GM19023 (cell line): Measurements from ENCODE around the gene INSYN1.
"Not testable (repeated sequence)": the region's sequence is repeated elsewhere in the genome, so short reads cannot be mapped to it uniquely, and the experiment has no call there.

Experiments
- ATAC-seq: cut with Tn5 transposase; IDR thresholded peaks from one replicate; pipeline ENCODE4 v1.9.1; 2021; ENCODE audit warnings: mild to moderate bottlenecking, moderate library complexity; ENCODE audit not compliant: unreplicated experiment

The INSYN1 gene

GRCh38 chr15:73750951-73751350 lies 2.2 kb downstream of the INSYN1 start:
- ATAC-seq = no peak

DNA sequence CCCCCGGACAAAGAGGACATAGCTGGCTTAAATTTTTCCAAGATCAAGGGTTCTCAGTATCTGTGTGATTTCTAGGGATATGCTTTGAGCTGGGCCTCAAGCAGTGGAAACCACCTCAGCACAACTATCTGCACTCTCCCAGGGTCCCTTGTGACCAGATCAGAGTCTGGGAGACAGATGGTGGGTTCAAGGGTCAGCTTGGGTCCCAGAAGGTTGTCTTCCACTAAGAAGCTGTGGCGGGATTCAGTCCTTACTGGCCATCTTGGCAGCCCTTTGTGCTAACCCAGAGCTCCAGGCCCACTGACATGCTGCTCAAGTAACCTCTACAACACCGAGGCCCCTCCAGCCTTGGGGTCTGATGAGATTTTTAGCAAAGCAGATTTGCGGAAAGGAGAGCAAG lies 2.7 kb downstream of the INSYN1 start:
- ATAC-seq = no peak

GRCh38 chr15:73749971-73750370 lies 3.2 kb downstream of the INSYN1 start:
- ATAC-seq = no peak

DNA sequence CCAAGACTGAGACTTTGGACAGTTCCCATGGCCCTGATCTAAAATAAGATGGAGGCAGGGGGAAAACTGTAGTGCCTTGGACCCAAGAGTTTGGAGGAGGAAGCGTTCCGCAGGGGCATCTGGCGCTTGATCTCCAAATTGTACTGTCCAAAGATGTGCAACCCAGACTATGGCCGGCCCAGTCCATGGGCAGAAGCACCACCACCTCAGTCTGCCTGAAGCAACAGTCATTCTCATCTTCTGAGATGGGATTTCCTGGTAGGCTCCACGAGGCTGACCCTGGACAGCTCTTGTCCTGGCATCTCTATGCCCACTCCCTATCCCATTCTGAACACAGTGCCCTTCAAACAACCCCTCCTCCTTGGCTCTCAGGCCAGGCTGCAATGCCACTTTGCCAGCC lies 3.6 kb downstream of the INSYN1 start:
- no peak for ATAC-seq

DNA sequence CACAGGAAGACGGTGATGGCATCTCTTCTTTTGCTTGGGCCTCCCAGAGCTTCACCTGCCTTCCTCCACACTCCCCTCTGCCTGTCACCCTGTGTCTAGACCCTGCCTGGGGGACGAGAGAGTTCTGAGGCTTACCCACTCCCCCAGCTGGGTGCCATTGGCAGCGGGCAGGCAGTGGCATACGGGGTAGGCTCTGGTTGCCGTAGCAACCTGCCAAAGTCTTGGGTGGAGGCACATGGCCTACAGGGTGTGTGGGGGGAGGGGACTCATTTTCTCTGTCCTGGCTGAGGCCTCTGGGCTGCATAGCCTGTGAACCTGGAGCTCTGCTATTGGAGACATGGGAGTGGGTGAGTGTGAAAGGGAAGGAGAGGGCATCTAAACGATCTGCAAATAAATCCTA lies 4.4 kb downstream of the INSYN1 start:
- no peak for ATAC-seq

- no peak for ATAC-seq
Measured at GRCh38 chr15:73747847-73748590, 5.1 kb downstream of the INSYN1 start.

GRCh38 chr15:73746883-73747282 lies 6.3 kb downstream of the INSYN1 start:
- no peak for ATAC-seq

GRCh38 chr15:73746261-73746660 lies 6.9 kb downstream of the INSYN1 start:
- no peak for ATAC-seq

- no peak for ATAC-seq
Measured at GRCh38 chr15:73745073-73745472, 8.1 kb downstream of the INSYN1 start.

DNA sequence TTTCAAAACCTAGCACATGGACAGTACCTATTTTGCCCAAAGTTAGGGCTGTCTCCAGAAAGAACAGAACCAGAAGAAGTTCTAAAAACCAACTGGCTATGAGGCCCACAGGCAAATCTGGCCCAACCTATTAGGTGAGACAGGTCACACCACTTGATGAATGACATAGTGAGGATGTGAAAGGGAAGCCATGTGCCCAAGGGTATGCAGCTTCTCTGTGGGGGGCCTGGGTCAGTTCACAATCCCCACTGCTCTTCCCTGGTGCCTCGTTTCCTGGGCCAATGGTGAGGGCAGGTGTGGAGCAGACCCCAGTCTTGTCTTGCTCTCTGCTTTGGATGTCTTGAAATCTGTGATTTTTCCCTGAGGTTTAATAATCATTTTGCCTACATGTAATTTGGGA lies 8.9 kb downstream of the INSYN1 start:
- no peak for ATAC-seq

GRCh38 chr15:73741321-73741836 lies 11.8 kb downstream of the INSYN1 start:
- no peak for ATAC-seq

DNA sequence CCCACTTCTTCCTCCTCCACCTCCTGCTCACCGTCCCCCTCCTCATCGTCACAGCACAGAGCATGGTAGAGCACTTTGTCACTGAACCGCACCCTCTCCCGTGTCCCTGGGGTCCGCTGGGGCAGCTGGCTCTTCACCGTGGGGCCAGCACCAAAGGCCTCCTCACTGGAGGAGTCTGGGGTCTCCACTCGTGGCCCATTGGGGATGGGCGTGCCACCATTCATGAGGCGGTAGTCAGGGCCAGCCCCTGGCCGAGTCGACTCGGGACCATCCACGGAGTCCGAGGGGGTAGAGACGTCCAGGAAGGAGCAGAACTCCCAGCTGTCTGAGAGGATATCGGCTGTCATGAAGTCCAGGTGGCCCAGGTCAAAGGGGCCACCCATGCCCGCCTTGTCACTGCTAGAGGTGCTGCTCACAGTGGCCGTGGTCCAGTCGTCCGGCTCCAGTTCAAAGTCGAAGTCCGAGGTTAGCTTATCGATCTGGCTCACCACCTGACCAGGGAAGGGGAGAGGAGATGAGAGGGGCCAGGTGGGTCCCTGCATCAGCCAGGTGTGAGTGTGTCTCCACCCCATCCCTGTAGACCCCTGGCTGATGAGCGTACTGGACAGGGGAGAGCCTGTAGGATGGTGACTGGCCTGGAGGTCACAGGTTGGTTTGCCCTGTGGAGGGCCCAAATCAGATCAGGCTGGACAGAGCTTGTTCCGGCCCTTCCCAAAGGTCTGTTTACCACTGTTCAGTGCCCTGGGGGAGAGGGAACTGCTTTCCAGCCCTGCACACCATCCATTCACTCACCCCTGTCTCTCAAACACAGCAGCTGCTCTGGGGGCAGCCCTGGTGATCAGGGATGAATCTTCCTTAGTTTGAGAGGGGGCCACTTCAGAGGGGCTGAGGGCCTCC lies 12.8 kb downstream of the INSYN1 start:
- no peak for ATAC-seq

GRCh38 chr15:73737535-73737934 lies 15.6 kb downstream of the INSYN1 start:
- ATAC-seq = no peak

- ATAC-seq = no peak
Measured at GRCh38 chr15:73732930-73733329, 20.2 kb downstream of the INSYN1 start.

DNA sequence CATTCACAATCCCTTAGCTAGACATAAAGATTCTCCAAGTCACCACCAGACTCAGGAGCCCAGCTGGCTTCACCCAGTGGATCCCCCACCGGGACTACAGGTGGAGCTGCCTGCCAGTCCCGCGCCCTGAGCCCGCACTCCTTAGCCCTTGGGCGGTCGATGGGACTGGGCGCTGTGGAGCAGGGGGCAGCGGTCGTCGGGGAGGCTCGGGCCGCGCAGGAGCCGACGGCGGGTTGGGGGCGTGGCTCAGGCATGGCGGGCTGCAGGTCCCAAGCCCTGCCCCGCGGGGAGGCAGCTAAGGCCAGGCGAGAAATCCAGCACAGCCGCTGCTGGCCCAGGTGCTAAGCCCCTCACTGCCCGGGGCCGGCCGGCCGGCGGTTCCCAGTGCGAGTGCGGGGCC lies 21.1 kb downstream of the INSYN1 start:
- not testable (repeated sequence) for ATAC-seq

GRCh38 chr15:73727330-73727976 lies 25.7 kb downstream of the INSYN1 start:
- no peak for ATAC-seq

DNA sequence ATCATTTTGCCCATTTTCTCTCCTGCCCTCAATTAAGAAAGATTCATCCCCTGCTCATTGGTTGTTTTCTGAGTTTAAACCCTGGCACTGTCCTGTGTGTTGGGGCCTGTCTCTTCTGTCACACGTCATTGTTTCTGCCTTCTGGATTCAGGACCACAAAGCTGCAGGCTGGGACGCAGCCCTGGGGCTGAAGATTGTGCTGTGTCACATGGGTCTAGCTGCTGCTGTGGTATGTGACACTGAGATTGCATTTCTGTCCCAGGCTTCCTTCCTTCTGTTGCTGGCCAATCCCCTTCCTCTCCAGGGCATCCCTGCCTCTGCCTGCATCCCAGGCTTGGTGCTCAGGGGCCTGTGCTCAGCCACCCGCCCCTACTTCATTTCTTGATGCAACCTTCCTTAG lies 28.9 kb downstream of the INSYN1 start:
- no peak for ATAC-seq

GRCh38 chr15:73723191-73723590 lies 30.0 kb downstream of the INSYN1 start:
- ATAC-seq = no peak

GRCh38 chr15:73722425-73722824 lies 30.7 kb downstream of the INSYN1 start:
- ATAC-seq = no peak

DNA sequence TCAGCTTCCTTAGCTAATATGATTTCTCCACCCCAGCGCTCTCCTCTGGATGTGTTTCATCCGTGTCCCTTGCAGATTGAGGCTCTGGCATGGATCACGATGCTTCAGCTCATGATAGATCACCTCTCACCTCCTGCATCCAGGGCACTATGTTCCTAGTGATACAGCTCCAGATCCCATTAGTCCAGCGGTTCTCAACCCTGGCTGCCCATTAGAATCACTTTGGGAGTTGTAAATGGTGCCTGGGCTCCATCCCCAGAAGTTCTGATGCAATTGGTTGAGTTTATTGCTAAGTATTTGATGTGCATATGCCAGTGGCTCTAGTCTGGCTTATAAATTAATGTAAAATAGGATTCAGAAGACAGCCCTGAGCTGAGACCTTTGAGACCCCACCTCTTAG lies 34.5 kb downstream of the INSYN1 start:
- no peak for ATAC-seq

GRCh38 chr15:73717802-73718201 lies 35.3 kb downstream of the INSYN1 start:
- no peak for ATAC-seq
